Activated CD4-positive, alpha-beta T cell treated with anti-CD3 and anti-CD28 coated beads, Interleukin-2, amount 50 U/mL, for 48 hours (primary cell): ENCODE measurements around the gene ERMAP.
"Not testable (repeated sequence)": the region's sequence is repeated elsewhere in the genome, so short reads cannot be mapped to it uniquely, and the experiment has no call there.

Experiments
- DNase-seq, 2 experiments: peaks; one replicate each; pipeline ENCODE4 v3.0.0-alpha.2; 2020

ERMAP gene

DNA sequence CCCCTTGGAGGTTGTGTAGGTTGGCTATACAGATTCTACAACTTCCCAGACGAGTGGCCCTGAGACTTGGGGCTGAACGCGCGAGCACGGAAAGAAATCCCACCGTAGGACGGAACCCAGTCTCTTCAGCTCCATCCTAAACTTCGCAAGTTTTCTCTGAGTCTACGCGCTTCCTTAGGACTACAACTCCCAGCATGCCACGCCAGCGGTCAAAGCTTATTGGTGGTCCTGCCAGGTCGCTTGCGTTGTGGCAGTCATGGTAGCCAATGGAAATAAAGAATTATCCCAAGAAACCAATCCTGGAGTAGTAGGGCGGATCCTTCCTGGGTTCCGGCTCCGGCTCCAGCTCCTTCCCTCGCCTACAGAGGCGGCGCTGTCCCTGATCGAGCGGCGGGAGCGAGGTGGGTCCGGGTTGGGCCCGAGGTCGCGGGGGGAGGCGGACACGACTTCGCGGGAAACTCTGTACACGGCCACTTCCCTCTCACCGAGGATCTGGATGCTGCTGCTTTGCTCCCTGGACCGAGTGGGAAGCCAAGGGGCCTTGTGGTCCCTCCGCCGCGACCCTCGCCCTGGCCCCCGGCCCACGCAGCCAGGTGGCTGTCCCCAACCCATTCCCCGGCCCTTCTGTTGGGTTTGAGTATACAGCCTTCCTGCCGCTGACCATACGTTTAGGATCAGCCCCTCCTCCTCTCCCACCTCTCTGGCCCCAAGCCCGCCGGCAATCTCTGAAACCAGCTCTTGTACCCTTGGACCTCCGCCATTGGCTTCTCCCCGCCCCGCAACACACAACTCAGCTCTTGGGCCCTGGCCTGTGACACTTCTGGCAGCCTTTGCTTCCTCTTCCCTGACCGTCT lies 29.6 kb downstream of the ERMAP start, which contains the start of gene ZNF691:
TSS of gene ZNF691 (plus strand) at position 357 of the 854 bp plus-strand sequence. CDS start 3,046 bp downstream, outside the sequence.
- DNase-seq, result peak; percentile 86 to 90

- DNase-seq, result peak in 1 of 2 experiments; percentile 9
Measured at GRCh38 chr1:42847111-42847595, 30.2 kb downstream of the ERMAP start.

GRCh38 chr1:42847721-42848460 lies 31.0 kb downstream of the ERMAP start:
- DNase-seq, result peak; percentile 30 to 34

GRCh38 chr1:42848823-42849537 lies 32.1 kb downstream of the ERMAP start:
- DNase-seq, result no peak

GRCh38 chr1:42849944-42850343 lies 33.0 kb downstream of the ERMAP start:
- no peak for DNase-seq

DNA sequence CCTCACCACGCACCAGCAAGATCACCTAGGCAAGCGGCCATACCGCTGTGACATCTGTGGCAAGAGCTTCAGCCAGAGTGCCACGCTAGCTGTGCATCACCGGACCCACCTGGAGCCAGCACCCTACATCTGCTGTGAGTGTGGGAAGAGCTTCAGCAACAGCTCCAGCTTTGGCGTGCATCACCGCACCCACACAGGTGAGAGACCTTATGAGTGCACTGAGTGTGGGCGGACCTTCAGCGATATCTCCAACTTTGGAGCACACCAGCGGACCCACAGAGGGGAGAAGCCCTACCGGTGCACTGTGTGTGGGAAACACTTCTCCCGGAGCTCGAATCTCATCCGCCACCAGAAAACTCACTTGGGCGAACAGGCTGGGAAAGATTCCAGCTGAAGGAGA lies 34.5 kb downstream of the ERMAP start:
- DNase-seq, result no peak

- no peak for DNase-seq
Measured at GRCh38 chr1:42851960-42852607, 35.2 kb downstream of the ERMAP start.

DNA sequence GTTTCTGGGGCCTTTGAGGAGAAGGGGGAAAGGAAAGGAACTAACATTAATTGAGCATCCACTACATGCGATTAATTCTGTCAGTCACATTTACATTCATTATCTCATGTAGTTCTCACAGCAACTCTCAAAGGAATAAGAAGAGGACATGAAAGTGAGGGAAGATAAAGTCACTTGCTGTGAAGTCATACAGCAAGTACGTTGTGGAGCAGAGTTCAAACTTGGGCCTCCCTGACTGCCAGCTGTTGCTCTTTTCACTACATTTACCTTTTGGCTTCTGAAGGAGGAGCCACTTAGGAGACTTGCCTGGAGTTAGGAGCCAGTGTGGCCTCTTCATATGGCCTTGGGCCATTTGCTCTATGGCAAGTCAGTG lies 35.7 kb downstream of the ERMAP start:
- no peak for DNase-seq

- no peak for DNase-seq
Measured at GRCh38 chr1:42853116-42853884, 36.4 kb downstream of the ERMAP start.

GRCh38 chr1:42856554-42856953 lies 39.6 kb downstream of the ERMAP start:
- not testable (repeated sequence) for DNase-seq

DNA sequence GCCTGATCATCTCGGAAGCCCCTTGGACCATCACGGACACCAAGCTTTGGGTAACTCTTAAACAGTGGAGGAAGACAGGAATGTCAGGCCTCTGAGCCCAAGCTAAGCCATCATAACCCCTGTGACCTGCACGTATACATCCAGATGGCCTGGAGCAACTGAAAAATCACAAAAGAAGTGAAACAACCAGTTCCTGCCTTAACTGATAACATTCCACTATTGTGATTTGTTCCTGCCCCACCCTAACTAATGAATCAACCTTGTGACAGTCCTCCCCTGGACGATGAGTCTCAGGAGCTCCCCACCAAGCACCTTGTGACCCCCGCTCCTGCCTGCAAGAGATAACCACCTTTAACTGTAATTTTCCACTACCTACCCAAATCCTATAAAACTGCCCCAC lies 42.4 kb downstream of the ERMAP start:
- DNase-seq, result not testable (repeated sequence)

DNA sequence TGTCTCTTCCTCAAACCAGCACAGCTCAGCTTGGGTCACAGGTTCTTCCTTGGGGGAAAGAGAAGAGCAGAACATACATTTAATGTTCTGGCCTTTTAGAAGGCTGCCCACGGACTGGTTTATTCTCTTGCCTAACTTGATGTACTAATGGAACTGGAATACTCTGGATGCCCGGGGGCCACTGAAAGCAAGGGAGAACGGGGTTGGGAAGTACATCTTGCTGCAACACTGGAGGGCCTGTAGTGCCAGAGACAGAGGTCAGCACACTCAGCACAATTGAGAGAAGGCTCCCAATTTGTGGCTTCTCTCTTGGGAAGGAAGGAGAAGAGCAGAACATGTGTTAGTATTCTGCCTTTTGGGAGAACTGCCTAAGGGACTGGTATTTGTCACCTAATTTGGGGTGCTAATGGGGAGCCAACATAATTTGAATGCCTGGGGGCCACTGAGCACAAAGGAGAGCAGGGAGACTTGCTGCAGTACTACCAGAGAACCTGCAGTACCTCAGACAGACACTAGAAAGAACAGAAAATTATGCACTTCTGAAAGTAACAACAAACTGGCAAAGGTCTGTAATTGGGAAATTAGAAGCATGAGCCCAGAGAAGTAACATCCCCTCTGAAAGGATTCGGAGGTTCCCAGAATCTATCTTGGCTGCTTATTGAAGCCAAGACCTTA lies 43.6 kb downstream of the ERMAP start:
- no peak for DNase-seq

DNA sequence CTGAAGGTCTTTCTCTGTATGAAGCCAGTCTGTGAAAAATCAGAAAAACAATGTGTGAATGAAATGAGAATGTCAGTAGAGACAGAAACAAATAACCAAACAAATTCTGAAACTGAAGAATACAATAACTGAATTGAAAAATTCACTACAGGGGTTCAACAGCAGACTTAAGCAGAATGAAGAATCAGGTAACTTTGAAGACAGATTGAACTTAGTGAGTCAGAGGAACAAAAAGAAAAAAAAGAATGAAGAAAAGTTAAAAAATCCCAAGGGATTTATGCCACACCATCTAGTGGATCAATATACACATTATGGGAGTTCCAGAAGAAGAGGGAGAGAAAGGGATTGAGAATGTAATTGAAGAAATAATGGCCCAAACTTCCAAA lies 44.1 kb downstream of the ERMAP start:
- DNase-seq, result no peak

DNA sequence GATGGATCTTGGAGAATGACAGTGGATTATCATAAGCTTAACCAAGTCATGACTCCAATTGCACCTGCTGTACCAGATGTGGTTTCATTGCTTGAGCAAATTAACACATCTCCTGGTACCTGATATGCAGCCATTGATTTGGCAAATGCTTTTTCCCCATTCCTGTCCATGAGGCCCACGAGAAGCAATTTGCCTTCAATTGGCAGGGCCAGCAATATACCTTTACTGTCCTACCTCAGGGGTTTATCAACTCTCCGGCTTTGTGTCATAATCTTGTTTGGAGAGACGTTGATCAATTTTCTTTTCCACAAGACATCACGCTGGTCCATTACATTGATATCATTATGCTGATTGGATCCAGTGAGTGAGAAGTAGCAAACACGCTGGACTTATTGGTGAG lies 49.6 kb downstream of the ERMAP start:
- no peak for DNase-seq

- not testable (repeated sequence) for DNase-seq
Measured at GRCh38 chr1:42868466-42868865, 51.5 kb downstream of the ERMAP start.

GRCh38 chr1:42869254-42869653 lies 52.3 kb downstream of the ERMAP start:
- DNase-seq, result not testable (repeated sequence)

DNA sequence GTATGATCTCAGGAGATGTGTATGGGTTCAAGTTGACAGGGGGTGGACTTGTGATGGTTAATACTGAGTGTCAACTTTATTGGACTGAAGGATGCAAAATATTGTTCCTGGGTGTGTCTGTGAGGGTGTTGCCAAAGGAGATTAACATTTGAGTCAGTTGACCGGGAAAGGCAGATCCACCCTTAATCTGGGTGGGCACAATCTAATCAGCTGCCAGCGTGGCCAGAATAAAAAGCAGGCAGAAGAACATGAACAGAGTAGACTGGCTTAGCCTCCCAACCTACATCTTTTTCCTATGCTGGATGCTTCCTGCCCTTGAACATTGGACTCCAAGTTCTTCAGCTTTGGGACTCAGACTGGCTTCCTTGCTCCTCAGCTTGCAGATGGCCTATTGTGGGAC lies 52.8 kb downstream of the ERMAP start:
- not testable (repeated sequence) for DNase-seq

- DNase-seq, result not testable (repeated sequence)
Measured at GRCh38 chr1:42873108-42873507, 56.2 kb downstream of the ERMAP start.

DNA sequence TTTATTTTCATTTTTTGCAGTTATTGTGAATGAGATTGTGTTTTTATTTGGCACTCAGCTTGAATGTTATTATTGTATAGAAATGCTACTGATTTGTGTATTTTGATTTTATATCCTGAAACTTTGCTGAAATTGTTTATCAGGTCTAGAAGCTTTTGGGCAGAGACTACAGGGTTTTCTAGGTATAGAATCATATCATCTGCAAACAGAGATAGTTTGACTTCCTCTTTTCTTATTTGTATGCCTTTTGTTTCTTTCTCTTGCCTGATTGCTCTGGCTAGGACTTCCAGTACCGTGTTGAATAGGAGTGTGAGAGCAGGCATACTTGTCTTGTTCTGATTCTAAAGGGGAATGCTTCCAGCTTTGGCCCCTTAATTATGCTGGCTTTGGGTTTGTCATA lies 56.7 kb downstream of the ERMAP start:
- DNase-seq, result no peak

- no peak for DNase-seq
Measured at GRCh38 chr1:42876009-42876408, 59.1 kb downstream of the ERMAP start.

DNA sequence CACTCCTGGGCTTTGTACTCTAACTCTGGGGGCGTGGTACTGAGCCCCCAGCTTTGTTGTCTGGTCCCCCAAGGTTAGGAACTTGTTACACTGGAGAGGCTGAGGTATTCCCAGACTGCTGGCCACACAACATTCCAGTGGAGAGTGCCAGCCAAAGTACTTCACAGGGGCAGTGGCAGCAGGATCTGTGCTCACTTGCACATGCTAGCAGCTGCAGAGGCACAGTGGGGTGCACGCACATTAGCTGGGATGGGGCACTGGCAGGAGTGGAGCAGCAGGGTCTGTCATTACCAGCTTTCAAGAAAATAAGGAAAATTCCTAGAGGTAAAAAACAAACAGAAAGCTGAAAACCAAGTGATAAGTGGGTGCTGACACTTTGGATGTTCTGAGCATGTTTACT lies 60.5 kb downstream of the ERMAP start:
- DNase-seq, result no peak
